ENCODE measurements around the gene PLCH2. TPM values are rescaled to one million over a fixed set of nuclear protein-coding genes. Genes with fewer than 3 reads are reported as not detected.

Gene PLCH2
- total RNA-seq, 1 donor from 2014 or later: 30.7 TPM

GRCh38 chr1:2428490-2428889 is 47.6 kb upstream of the PLCH2 start:
- Histone ChIP-seq H3K4me1 (peaks cover 13% of the 10 kb centered on the region), H3K4me3 (peak overlapping the region; percentile 7 to 34), H3K27ac (peak overlapping the region; percentile 81), H3K9me3 (no peaks in the 10 kb centered on the region), H3K36me3 (no peaks in the 10 kb centered on the region), H3K27me3 (no peaks in the 10 kb centered on the region)
- intact Hi-C loops (cut with DNase I): no loop called here
- peak; percentile 42 to 55 for TF ChIP-seq POLR2AphosphoS5 (IDR thresholded peaks at IDR 0.05; ENCODE audit: insufficient read depth in 1 of 2, low read depth in 1 of 2)
- no peak for TF ChIP-seq POLR2A (IDR thresholded peaks at IDR 0.05)
- no peak for DNase-seq (ENCODE audit: extremely low spot score in 2 of 2)

- H3K27me3 ChIP-seq: no peaks in the 10 kb centered on the region
- DNase-seq (ENCODE audit: extremely low spot score in 2 of 2): no peak
- no peaks in the 10 kb centered on the region for H3K9me3 ChIP-seq
- no peak overlapping the region for H3K4me3 ChIP-seq
- peaks cover 13% of the 10 kb centered on the region for H3K4me1 ChIP-seq
- intact Hi-C loops (cut with DNase I): no loop called here
- TF ChIP-seq POLR2AphosphoS5 (IDR thresholded peaks at IDR 0.05; ENCODE audit: insufficient read depth in 1 of 2, low read depth in 1 of 2) (no peak), CTCF (IDR thresholded peaks at IDR 0.05) (no peak), POLR2A (IDR thresholded peaks at IDR 0.05) (no peak)
- no peak overlapping the region for H3K27ac ChIP-seq
- H3K36me3 ChIP-seq: no peaks in the 10 kb centered on the region
Measured at GRCh38 chr1:2429780-2430591, 46.1 kb upstream of the PLCH2 start.

- no peaks in the 10 kb centered on the region for H3K36me3 ChIP-seq
- no peak for DNase-seq (ENCODE audit: extremely low spot score in 2 of 2)
- no peaks in the 10 kb centered on the region for H3K27me3 ChIP-seq
- intact Hi-C loops (cut with DNase I): no loop called here
- H3K27ac ChIP-seq: no peak overlapping the region
- H3K4me3 ChIP-seq: no peak overlapping the region
- TF ChIP-seq POLR2AphosphoS5 (IDR thresholded peaks at IDR 0.05; ENCODE audit: insufficient read depth in 1 of 2, low read depth in 1 of 2) (no peak), CTCF (IDR thresholded peaks at IDR 0.05) (no peak), POLR2A (IDR thresholded peaks at IDR 0.05) (no peak)
- H3K9me3 ChIP-seq: no peaks in the 10 kb centered on the region
- peaks cover 13% of the 10 kb centered on the region for H3K4me1 ChIP-seq
Measured at GRCh38 chr1:2430592-2430973, 45.5 kb upstream of the PLCH2 start.

GRCh38 chr1:2431103-2431502 is 45.0 kb upstream of the PLCH2 start:
- H3K27ac ChIP-seq: no peak overlapping the region
- H3K9me3 ChIP-seq: no peaks in the 10 kb centered on the region
- no peaks in the 10 kb centered on the region for H3K36me3 ChIP-seq
- H3K4me3 ChIP-seq: no peak overlapping the region
- no peaks in the 10 kb centered on the region for H3K27me3 ChIP-seq
- intact Hi-C loops (cut with DNase I): no loop called here
- H3K4me1 ChIP-seq: peaks cover 13% of the 10 kb centered on the region
- DNase-seq (ENCODE audit: extremely low spot score in 2 of 2): no peak
- TF ChIP-seq CTCF (IDR thresholded peaks at IDR 0.05) (no peak), POLR2A (IDR thresholded peaks at IDR 0.05) (no peak), POLR2AphosphoS5 (IDR thresholded peaks at IDR 0.05; ENCODE audit: insufficient read depth in 1 of 2, low read depth in 1 of 2) (no peak)

GRCh38 chr1:2431518-2431917 is 44.6 kb upstream of the PLCH2 start:
- H3K4me3 ChIP-seq: no peak overlapping the region
- TF ChIP-seq POLR2A (IDR thresholded peaks at IDR 0.05): no peak
- TF ChIP-seq POLR2AphosphoS5 (IDR thresholded peaks at IDR 0.05; ENCODE audit: insufficient read depth in 1 of 2, low read depth in 1 of 2): no peak
- intact Hi-C loops (cut with DNase I): no loop called here

GRCh38 chr1:2432441-2432844 is 43.6 kb upstream of the PLCH2 start:
- H3K4me1 ChIP-seq: peaks cover 11% of the 10 kb centered on the region
- H3K4me3 ChIP-seq: no peak overlapping the region
- no peaks in the 10 kb centered on the region for H3K27me3 ChIP-seq
- TF ChIP-seq POLR2AphosphoS5 (IDR thresholded peaks at IDR 0.05; ENCODE audit: insufficient read depth in 1 of 2, low read depth in 1 of 2) (no peak), POLR2A (IDR thresholded peaks at IDR 0.05) (no peak), CTCF (IDR thresholded peaks at IDR 0.05) (no peak)
- no peak for DNase-seq (ENCODE audit: extremely low spot score in 2 of 2)
- no peaks in the 10 kb centered on the region for H3K36me3 ChIP-seq
- no peak overlapping the region for H3K27ac ChIP-seq
- no peaks in the 10 kb centered on the region for H3K9me3 ChIP-seq
- intact Hi-C loops (cut with DNase I): no loop called here

More at GRCh38 chr1:2431518-2431917, 44.6 kb upstream of the PLCH2 start:
- DNase-seq (ENCODE audit: extremely low spot score in 2 of 2): no peak
- no peaks in the 10 kb centered on the region for H3K36me3 ChIP-seq
- no peaks in the 10 kb centered on the region for H3K27me3 ChIP-seq
- peaks cover 13% of the 10 kb centered on the region for H3K4me1 ChIP-seq
- H3K27ac ChIP-seq: no peak overlapping the region
- H3K9me3 ChIP-seq: no peaks in the 10 kb centered on the region
